Caco-2 (cell line): ENCODE results near the gene RND2. TPM values are rescaled to one million over a fixed set of nuclear protein-coding genes. Genes with fewer than 3 reads are reported as not detected.

Experiments used
- BruUV-seq: library from RNA; stranded (reverse); fragments of 400-500 nt; replicated peaks from 2 replicates; lab custom pipeline; 2021; lab: Mats Ljungman, UMichigan
- CTCF ChIA-PET: fragments of 300-600 bp; sonication (Branson Sonifier 250); formaldehyde crosslinking; loops from one replicate; lab custom pipeline; 2022; ENCODE audit warnings: antibody characterized with exemption; lab: Charles Lee
- POLR2A ChIA-PET: fragments of 300-600 bp; sonication (Branson Sonifier 250); formaldehyde crosslinking; loops from one replicate; lab custom pipeline; 2022; ENCODE audit warnings: antibody characterized with exemption; lab: Charles Lee
- DNase-seq, 2 experiments: peaks; one replicate each; pipeline versions ENCODE4 v3.0.0 to v3.0.0-alpha.2; 2020 to 2022
- H3K27me3 ChIP-seq: replicated peaks from 2 replicates; pipeline ENCODE4 v1.6.0; 2011; ENCODE audit warnings: low read length; ENCODE audit not compliant: control insufficient read depth, insufficient read depth
- H3K36me3 ChIP-seq: 2 replicates; pipeline ENCODE4 v1.5.1; 2011; ENCODE audit warnings: low read length; ENCODE audit not compliant: control insufficient read depth, insufficient read depth
- H3K4me1 ChIP-seq: fragments of 250-450 bp; sonication (Bioruptor Pico); 2 replicates; pipeline ENCODE4 v1.5.1; 2020; ENCODE audit warnings: mild to moderate bottlenecking
- H3K4me3 ChIP-seq: 2 replicates; pipeline ENCODE4 v1.5.1; 2011; ENCODE audit warnings: low read depth, mild to moderate bottlenecking, control low read depth, low read length
- H3K9me3 ChIP-seq: fragments of 250-450 bp; sonication (Bioruptor Pico); 2 replicates; pipeline ENCODE4 v1.5.1; 2020; ENCODE audit warnings: mild to moderate bottlenecking, moderate library complexity
- H3K27ac Mint-ChIP-seq: one replicate; pipeline ENCODE4 v1.8.0; 2022; ENCODE audit warnings: mixed read lengths; ENCODE audit not compliant: unreplicated experiment
- H3K27me3 Mint-ChIP-seq: one replicate; pipeline ENCODE4 v1.8.0; 2022; ENCODE audit warnings: mixed read lengths; ENCODE audit not compliant: insufficient read depth, unreplicated experiment
- H3K36me3 Mint-ChIP-seq: one replicate; pipeline ENCODE4 v1.8.0; 2022; ENCODE audit warnings: mild to moderate bottlenecking, mixed read lengths; ENCODE audit not compliant: insufficient read depth, unreplicated experiment
- H3K4me1 Mint-ChIP-seq: one replicate; pipeline ENCODE4 v1.8.0; 2022; ENCODE audit warnings: low read depth, mixed read lengths; ENCODE audit not compliant: unreplicated experiment
- H3K4me3 Mint-ChIP-seq: one replicate; pipeline ENCODE4 v1.8.0; 2022; ENCODE audit warnings: mild to moderate bottlenecking, moderate library complexity, mixed read lengths; ENCODE audit not compliant: unreplicated experiment
- H3K9me3 Mint-ChIP-seq: one replicate; pipeline ENCODE4 v1.8.0; 2022; ENCODE audit warnings: mixed read lengths; ENCODE audit not compliant: unreplicated experiment
- CTCF ChIP-seq, 2 experiments: fragments of 200-600 bp in 1 of 2; IDR thresholded peaks; 1 replicate in 1 of 2; 2 replicates in 1 of 2; pipeline versions ENCODE4 v1.5.1 to v1.8.0; 2011 to 2022; ENCODE audit warnings: antibody characterized with exemption in 1 of 2, control low read depth in 1 of 2, inconsistent platforms in 1 of 2, low read depth in 1 of 2, low read length in 1 of 2, mild to moderate bottlenecking in 1 of 2, moderate library complexity in 1 of 2; ENCODE audit not compliant: insufficient read depth in 1 of 2, severe bottlenecking in 1 of 2, unreplicated experiment in 1 of 2
- intact Hi-C: fragments of 100-400 bp; cut with micrococcal nuclease; formaldehyde crosslinking; loops from one replicate; pipeline ENCODE4 v1.10.0; 2022; ENCODE audit not compliant: unreplicated experiment
- total RNA-seq: library from RNA; stranded (reverse); gene quantifications from 2 replicates; pipeline ENCODE4 v1.2.3, GENCODE V29; 2022

The RND2 gene
- total RNA-seq, 1 experiment from 2014 or later, result 1.2 TPM

- BruUV-seq, result no TSS peak
- CTCF ChIA-PET, result no interaction called here
- no peak for TF ChIP-seq CTCF (IDR thresholded peaks at IDR 0.05; ENCODE audit: insufficient read depth in 1 of 2, low read depth in 1 of 2, low read length in 1 of 2, severe bottlenecking in 1 of 2, unreplicated experiment in 1 of 2)
- POLR2A ChIA-PET, result interaction anchor here (4.1 kb wide), 1 partner anchor 16 kb away, joined by 37 read pairs; the partner anchor contains the start of gene RPL27
- peaks cover 20% of the 10 kb centered on the region for H3K4me1 ChIP-seq
- Mint-ChIP-seq H3K4me1 (peaks cover 17% of the 10 kb centered on the region), H3K27me3 (no peaks in the 10 kb centered on the region), H3K9me3 (no peaks in the 10 kb centered on the region), H3K27ac (no peak overlapping the region), H3K4me3 (no peak overlapping the region), H3K36me3 (peaks cover 19% of the 10 kb centered on the region)
- H3K4me3 ChIP-seq, result no peak overlapping the region
- no peaks in the 10 kb centered on the region for H3K27me3 ChIP-seq
- DNase-seq, result no peak
- intact Hi-C loops, result no loop called here
- no peaks in the 10 kb centered on the region; the same call in 1 of the 2 replicates for H3K36me3 ChIP-seq
- no peaks in the 10 kb centered on the region for H3K9me3 ChIP-seq
These were observed 10.9 kb upstream of the RND2 start for GRCh38 chr17:43014020-43014648.

GRCh38 chr17:43014649-43015542, 10.1 kb upstream of the RND2 start:
- no peaks in the 10 kb centered on the region for H3K9me3 ChIP-seq
- peaks cover 20% of the 10 kb centered on the region for H3K4me1 ChIP-seq
- Mint-ChIP-seq H3K4me1 (peaks cover 24% of the 10 kb centered on the region), H3K27me3 (no peaks in the 10 kb centered on the region), H3K4me3 (no peak overlapping the region), H3K9me3 (no peaks in the 10 kb centered on the region), H3K36me3 (peaks cover 19% of the 10 kb centered on the region), H3K27ac (peak overlapping the region; percentile 13)
- POLR2A ChIA-PET, result no interaction called here
- CTCF ChIA-PET, result no interaction called here
- no peak overlapping the region for H3K4me3 ChIP-seq
- intact Hi-C loops, result no loop called here
- DNase-seq, result no peak
- H3K27me3 ChIP-seq, result no peaks in the 10 kb centered on the region
- BruUV-seq, result TSS peak; percentile 43
- TF ChIP-seq CTCF (IDR thresholded peaks at IDR 0.05; ENCODE audit: insufficient read depth in 1 of 2, low read depth in 1 of 2, low read length in 1 of 2, severe bottlenecking in 1 of 2, unreplicated experiment in 1 of 2), result no peak
- H3K36me3 ChIP-seq, result no peaks in the 10 kb centered on the region; the same call in none of the 2 replicates

- CTCF ChIA-PET, result no interaction called here
- no peak for DNase-seq
- H3K4me3 ChIP-seq, result no peak overlapping the region
- intact Hi-C loops, result no loop called here
- POLR2A ChIA-PET, result no interaction called here
- peaks cover 17% of the 10 kb centered on the region for H3K4me1 Mint-ChIP-seq
- no peak for TF ChIP-seq CTCF (IDR thresholded peaks at IDR 0.05; ENCODE audit: insufficient read depth in 1 of 2, low read depth in 1 of 2, low read length in 1 of 2, severe bottlenecking in 1 of 2, unreplicated experiment in 1 of 2)
- no peak overlapping the region for H3K4me3 Mint-ChIP-seq
- peak overlapping the region; percentile 13 for H3K27ac Mint-ChIP-seq
- BruUV-seq, result no TSS peak
- no peaks in the 10 kb centered on the region for H3K9me3 ChIP-seq
- no peaks in the 10 kb centered on the region for H3K27me3 ChIP-seq
- no peaks in the 10 kb centered on the region; the same call in none of the 2 replicates for H3K36me3 ChIP-seq
- H3K4me1 ChIP-seq, result peaks cover 13% of the 10 kb centered on the region
- H3K9me3 Mint-ChIP-seq, result no peaks in the 10 kb centered on the region
- peaks cover 21% of the 10 kb centered on the region for H3K36me3 Mint-ChIP-seq
- H3K27me3 Mint-ChIP-seq, result no peaks in the 10 kb centered on the region
These were observed 9.5 kb upstream of the RND2 start for GRCh38 chr17:43015579-43015978.
